HG02763 (cell line): ENCODE results near the gene MICALL2.

ENCODE experiments used
- ATAC-seq: cut with Tn5 transposase; IDR thresholded peaks from one replicate; pipeline ENCODE4 v1.9.1; 2021; ENCODE audit warnings: mild to moderate bottlenecking, moderate library complexity; ENCODE audit not compliant: unreplicated experiment

MICALL2 gene

GRCh38 chr7:1470901-1471300, 11.6 kb upstream of the MICALL2 start:
- ATAC-seq, result no peak

GRCh38 chr7:1468643-1469298, 9.5 kb upstream of the MICALL2 start:
- ATAC-seq, result no peak

GRCh38 chr7:1468203-1468602, 8.9 kb upstream of the MICALL2 start:
- no peak for ATAC-seq

GRCh38 chr7:1466524-1467271, 7.4 kb upstream of the MICALL2 start:
- ATAC-seq, result no peak

- ATAC-seq, result no peak
Measured at GRCh38 chr7:1464694-1465093, 5.4 kb upstream of the MICALL2 start.

- ATAC-seq, result no peak
Measured at GRCh38 chr7:1463676-1464223, 4.5 kb upstream of the MICALL2 start.

- no peak for ATAC-seq
Measured at GRCh38 chr7:1461646-1462375, 2.5 kb upstream of the MICALL2 start.

GRCh38 chr7:1460821-1461645, 1.8 kb upstream of the MICALL2 start:
- ATAC-seq, result no peak

- ATAC-seq, result no peak
Measured at GRCh38 chr7:1459920-1460820, 900 bp upstream of the MICALL2 start.

GRCh38 chr7:1459512-1459892, 232 bp upstream of the MICALL2 start:
- ATAC-seq, result peak; percentile 93

GRCh38 chr7:1457949-1458682, 1.2 kb downstream of the MICALL2 start:
- ATAC-seq, result no peak

- no peak for ATAC-seq
Measured at GRCh38 chr7:1457059-1457948, 2.0 kb downstream of the MICALL2 start.

GRCh38 chr7:1455955-1456354, 3.3 kb downstream of the MICALL2 start:
- ATAC-seq, result no peak

- ATAC-seq, result no peak
Measured at GRCh38 chr7:1455241-1455939, 3.9 kb downstream of the MICALL2 start.

GRCh38 chr7:1454542-1454941, 4.7 kb downstream of the MICALL2 start:
- no peak for ATAC-seq

- no peak for ATAC-seq
Measured at GRCh38 chr7:1452205-1452604, 7.1 kb downstream of the MICALL2 start.

GRCh38 chr7:1450987-1451386, 8.3 kb downstream of the MICALL2 start:
- ATAC-seq, result no peak
